GM19035 (cell line): ENCODE data around the gene FGF9.

Experiments
- ATAC-seq: cut with Tn5 transposase; IDR thresholded peaks from one replicate; pipeline ENCODE4 v1.9.1; 2021; ENCODE audit not compliant: unreplicated experiment

Gene FGF9

GRCh38 chr13:21670883-21671619, at the start of gene FGF9:
Gene FGF9 (plus strand): TSS chr13:21671073. CDS start chr13:21671913, 840 bp downstream.
- peak; percentile 73 for ATAC-seq

- no peak for ATAC-seq
Observed at GRCh38 chr13:21625366-21625765, 45.5 kb upstream of the FGF9 start.

- no peak for ATAC-seq
Observed at GRCh38 chr13:21632196-21632595, 38.7 kb upstream of the FGF9 start.

- no peak for ATAC-seq
Observed at GRCh38 chr13:21636656-21637055, 34.2 kb upstream of the FGF9 start.

- ATAC-seq: no peak
Observed at GRCh38 chr13:21637296-21637695, 33.6 kb upstream of the FGF9 start.

- ATAC-seq: no peak
Observed at GRCh38 chr13:21638319-21639282, 32.3 kb upstream of the FGF9 start.

GRCh38 chr13:21639561-21639960, 31.3 kb upstream of the FGF9 start:
- no peak for ATAC-seq

GRCh38 chr13:21641629-21642028, 29.2 kb upstream of the FGF9 start:
- ATAC-seq: no peak

GRCh38 chr13:21657538-21657937, 13.3 kb upstream of the FGF9 start:
- ATAC-seq: no peak

- ATAC-seq: no peak
Observed at GRCh38 chr13:21659087-21659486, 11.8 kb upstream of the FGF9 start.

- ATAC-seq: no peak
Observed at GRCh38 chr13:21661097-21661909, 9.6 kb upstream of the FGF9 start.

GRCh38 chr13:21663197-21663596, 7.7 kb upstream of the FGF9 start:
- no peak for ATAC-seq

GRCh38 chr13:21668732-21669275, 2.1 kb upstream of the FGF9 start:
- ATAC-seq: no peak

GRCh38 chr13:21670006-21670882, 629 bp upstream of the FGF9 start:
- peak; percentile 35 for ATAC-seq

GRCh38 chr13:21671620-21672286, 880 bp downstream of the FGF9 start:
- no peak for ATAC-seq

- ATAC-seq: no peak
Observed at GRCh38 chr13:21672287-21672680, 1.4 kb downstream of the FGF9 start.

GRCh38 chr13:21672796-21673538, 2.1 kb downstream of the FGF9 start:
- no peak for ATAC-seq

- peak; percentile 20 for ATAC-seq
Observed at GRCh38 chr13:21673539-21673788, 2.6 kb downstream of the FGF9 start.
